WTC11 (cell line): ENCODE results near the gene WWOX. TPM values are rescaled to one million over a fixed set of nuclear protein-coding genes. Genes with fewer than 3 reads are reported as not detected.

Experiments used
- ATAC-seq: fragments of 200-7000 bp; cut with Tn5 transposase; 2 replicates; pipeline ENCODE4 v1.10.0; 2021; ENCODE audit warnings: mild to moderate bottlenecking, moderate library complexity
- CTCF ChIA-PET: fragments of 300-600 bp; sonication (Branson Sonifier 250); formaldehyde crosslinking; loops from one replicate; lab custom pipeline; 2021; ENCODE audit warnings: antibody characterized with exemption; lab: Charles Lee
- POLR2A ChIA-PET: fragments of 350-600 bp; sonication (Branson Sonifier 250); formaldehyde crosslinking; loops from one replicate; lab custom pipeline; 2021; ENCODE audit warnings: antibody characterized with exemption; lab: Charles Lee
- DNase-seq: peaks from one replicate; pipeline ENCODE4 v3.0.0; 2021; ENCODE audit warnings: low spot score
- H3K27ac Mint-ChIP-seq: 2 replicates; pipeline ENCODE4 v1.8.0; 2021; ENCODE audit warnings: mixed read lengths
- H3K27me3 Mint-ChIP-seq: 2 replicates; pipeline ENCODE4 v1.8.0; 2021; ENCODE audit warnings: low read depth, mild to moderate bottlenecking, moderate library complexity, mixed read lengths
- H3K36me3 Mint-ChIP-seq: 2 replicates; pipeline ENCODE4 v1.8.0; 2021; ENCODE audit warnings: mixed read lengths
- H3K4me1 Mint-ChIP-seq: 2 replicates; pipeline ENCODE4 v1.8.0; 2022; ENCODE audit warnings: mixed read lengths
- H3K4me3 Mint-ChIP-seq: 2 replicates; pipeline ENCODE4 v1.8.0; 2021; ENCODE audit warnings: mild to moderate bottlenecking, moderate library complexity, mixed read lengths
- H3K9me3 Mint-ChIP-seq: 2 replicates; pipeline ENCODE4 v1.8.0; 2021; ENCODE audit warnings: mixed read lengths
- CREM ChIP-seq: sonication (generic); formaldehyde crosslinking; IDR thresholded peaks from 2 replicates; pipeline ENCODE4 v1.8.1; 2022; ENCODE audit warnings: mild to moderate bottlenecking, missing genetic modification reagents, moderate library complexity
- E2F1 ChIP-seq: sonication (generic); formaldehyde crosslinking; IDR thresholded peaks from 2 replicates; pipeline ENCODE4 v1.8.0; 2022; ENCODE audit warnings: mild to moderate bottlenecking, missing genetic modification reagents
- E2F5 ChIP-seq: sonication (generic); formaldehyde crosslinking; IDR thresholded peaks from 2 replicates; pipeline ENCODE4 v1.8.1; 2022; ENCODE audit warnings: mild to moderate bottlenecking, moderate library complexity, missing genetic modification reagents
- GTF2I ChIP-seq: fragments of 250-450 bp; sonication (Bioruptor Pico); conservative IDR thresholded peaks from 2 replicates; pipeline ENCODE4 v1.4.0; 2021; ENCODE audit warnings: mild to moderate bottlenecking
- JUN ChIP-seq: sonication (generic); formaldehyde crosslinking; IDR thresholded peaks from 2 replicates; pipeline ENCODE4 v1.8.0; 2023; ENCODE audit warnings: mild to moderate bottlenecking, missing genetic modification reagents
- KAT7 ChIP-seq: sonication (generic); formaldehyde crosslinking; IDR thresholded peaks from 2 replicates; pipeline ENCODE4 v1.8.1; 2023; ENCODE audit warnings: missing genetic modification reagents, mild to moderate bottlenecking, borderline replicate concordance
- MLX ChIP-seq: sonication (generic); formaldehyde crosslinking; IDR thresholded peaks from 2 replicates; pipeline ENCODE4 v1.8.1; 2023; ENCODE audit warnings: mild to moderate bottlenecking, missing genetic modification reagents, moderate library complexity
- OVOL2 ChIP-seq: fragments of 250-450 bp; sonication (Bioruptor Pico); IDR thresholded peaks from 2 replicates; pipeline ENCODE4 v1.9.0; 2021; ENCODE audit warnings: mild to moderate bottlenecking, borderline replicate concordance
- PREB ChIP-seq: sonication (generic); formaldehyde crosslinking; IDR thresholded peaks from 2 replicates; pipeline ENCODE4 v1.8.1; 2022; ENCODE audit warnings: mild to moderate bottlenecking, missing genetic modification reagents, moderate library complexity, borderline replicate concordance
- SMAD4 ChIP-seq: sonication (generic); formaldehyde crosslinking; IDR thresholded peaks from 2 replicates; pipeline ENCODE4 v1.8.0; 2022; ENCODE audit warnings: mild to moderate bottlenecking, missing genetic modification reagents
- TEAD1 ChIP-seq: sonication (generic); formaldehyde crosslinking; IDR thresholded peaks from 2 replicates; pipeline ENCODE4 v1.8.0; 2022; ENCODE audit warnings: mild to moderate bottlenecking, missing genetic modification reagents
- ZBTB43 ChIP-seq: sonication (generic); formaldehyde crosslinking; IDR thresholded peaks from 2 replicates; pipeline ENCODE4 v1.8.1; 2023; ENCODE audit warnings: mild to moderate bottlenecking, missing genetic modification reagents
- ZNF219 ChIP-seq: sonication (generic); formaldehyde crosslinking; IDR thresholded peaks from 2 replicates; pipeline ENCODE4 v1.8.0; 2023; ENCODE audit warnings: missing genetic modification reagents, mild to moderate bottlenecking, borderline replicate concordance
- ZNF232 ChIP-seq: sonication (generic); formaldehyde crosslinking; IDR thresholded peaks from 2 replicates; pipeline ENCODE4 v1.8.0; 2022; ENCODE audit warnings: mild to moderate bottlenecking, missing genetic modification reagents
- ZNF416 ChIP-seq: fragments of 250-450 bp; sonication (Bioruptor Pico); IDR thresholded peaks from 2 replicates; pipeline ENCODE4 v1.9.0; 2021; ENCODE audit warnings: mild to moderate bottlenecking, inconsistent platforms
- ZNF671 ChIP-seq: fragments of 250-450 bp; sonication (Bioruptor Pico); IDR thresholded peaks from 2 replicates; pipeline ENCODE4 v1.8.0; 2021; ENCODE audit warnings: mild to moderate bottlenecking
- total RNA-seq: library from RNA; stranded (reverse); gene quantifications from 3 replicates; pipeline ENCODE4 v1.2.3, GENCODE V29; 2021
- TF ChIP-seq, protein P1 (sequence below): fragments of 250-450 bp; sonication (Bioruptor Pico); IDR thresholded peaks from 2 replicates; pipeline ENCODE4 v1.8.0; 2021; ENCODE audit warnings: mild to moderate bottlenecking
- TF ChIP-seq, protein P2 (sequence below): sonication (generic); formaldehyde crosslinking; IDR thresholded peaks from 2 replicates; pipeline ENCODE4 v1.8.1; 2023; ENCODE audit warnings: mild to moderate bottlenecking, moderate library complexity, missing genetic modification reagents
- TF ChIP-seq, protein P3 (sequence below): fragments of 250-450 bp; sonication (Bioruptor Pico); conservative IDR thresholded peaks from 2 replicates; pipeline ENCODE4 v1.9.0; 2021; ENCODE audit warnings: mild to moderate bottlenecking
- TF ChIP-seq, protein P4 (sequence below): fragments of 250-450 bp; sonication (Bioruptor Pico); IDR thresholded peaks from 2 replicates; pipeline ENCODE4 v1.9.0; 2021; ENCODE audit warnings: mild to moderate bottlenecking
- TF ChIP-seq, protein P5 (sequence below): fragments of 250-450 bp; sonication (Bioruptor Pico); IDR thresholded peaks from 2 replicates; pipeline ENCODE4 v1.9.0; 2021; ENCODE audit warnings: mild to moderate bottlenecking

The WWOX gene
- total RNA-seq, 1 experiment from 2014 or later, result 15.7 TPM

DNA sequence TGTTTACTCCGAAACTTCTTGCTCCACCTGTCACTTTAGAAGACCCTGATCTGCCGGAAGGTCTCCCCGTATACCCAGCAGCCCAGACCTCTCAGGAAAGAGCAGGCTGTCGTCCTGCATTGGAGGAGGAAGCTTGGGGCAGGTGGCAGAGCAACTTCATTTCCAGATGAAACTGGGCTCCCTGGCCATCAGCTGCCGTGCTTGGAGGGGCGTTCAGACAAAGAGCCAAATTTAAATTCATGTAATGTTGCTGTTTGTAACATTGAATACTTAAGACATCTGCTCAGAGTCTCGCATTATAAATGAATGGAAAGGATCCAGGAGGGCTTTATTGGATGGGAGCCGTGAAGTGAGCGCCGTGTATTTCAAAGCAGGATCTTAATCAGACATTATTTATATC, 872.6 kb downstream of the WWOX start:
- Mint-ChIP-seq H3K4me1 (peaks cover 60% of the 10 kb centered on the region), H3K27ac (no peak overlapping the region), H3K4me3 (no peak overlapping the region), H3K36me3 (no peaks in the 10 kb centered on the region), H3K27me3 (no peaks in the 10 kb centered on the region; the same call in 1 of the 2 replicates), H3K9me3 (no peaks in the 10 kb centered on the region; the same call in 1 of the 2 replicates)
- TF ChIP-seq TEAD1 (CRISPR knock-in tag) (no peak), MLX (no peak), CREM (CRISPR knock-in tag) (no peak), ZNF232 (CRISPR knock-in tag) (no peak), KAT7 (no peak), OVOL2 (no peak), E2F1 (CRISPR knock-in tag) (no peak), E2F5 (CRISPR knock-in tag) (no peak), ZNF671 (CRISPR knock-in tag) (no peak), ZBTB43 (CRISPR knock-in tag) (no peak)
- TF ChIP-seq, protein P1, sequence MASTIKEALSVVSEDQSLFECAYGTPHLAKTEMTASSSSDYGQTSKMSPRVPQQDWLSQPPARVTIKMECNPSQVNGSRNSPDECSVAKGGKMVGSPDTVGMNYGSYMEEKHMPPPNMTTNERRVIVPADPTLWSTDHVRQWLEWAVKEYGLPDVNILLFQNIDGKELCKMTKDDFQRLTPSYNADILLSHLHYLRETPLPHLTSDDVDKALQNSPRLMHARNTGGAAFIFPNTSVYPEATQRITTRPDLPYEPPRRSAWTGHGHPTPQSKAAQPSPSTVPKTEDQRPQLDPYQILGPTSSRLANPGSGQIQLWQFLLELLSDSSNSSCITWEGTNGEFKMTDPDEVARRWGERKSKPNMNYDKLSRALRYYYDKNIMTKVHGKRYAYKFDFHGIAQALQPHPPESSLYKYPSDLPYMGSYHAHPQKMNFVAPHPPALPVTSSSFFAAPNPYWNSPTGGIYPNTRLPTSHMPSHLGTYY, result no peak
- TF ChIP-seq, protein P2, sequence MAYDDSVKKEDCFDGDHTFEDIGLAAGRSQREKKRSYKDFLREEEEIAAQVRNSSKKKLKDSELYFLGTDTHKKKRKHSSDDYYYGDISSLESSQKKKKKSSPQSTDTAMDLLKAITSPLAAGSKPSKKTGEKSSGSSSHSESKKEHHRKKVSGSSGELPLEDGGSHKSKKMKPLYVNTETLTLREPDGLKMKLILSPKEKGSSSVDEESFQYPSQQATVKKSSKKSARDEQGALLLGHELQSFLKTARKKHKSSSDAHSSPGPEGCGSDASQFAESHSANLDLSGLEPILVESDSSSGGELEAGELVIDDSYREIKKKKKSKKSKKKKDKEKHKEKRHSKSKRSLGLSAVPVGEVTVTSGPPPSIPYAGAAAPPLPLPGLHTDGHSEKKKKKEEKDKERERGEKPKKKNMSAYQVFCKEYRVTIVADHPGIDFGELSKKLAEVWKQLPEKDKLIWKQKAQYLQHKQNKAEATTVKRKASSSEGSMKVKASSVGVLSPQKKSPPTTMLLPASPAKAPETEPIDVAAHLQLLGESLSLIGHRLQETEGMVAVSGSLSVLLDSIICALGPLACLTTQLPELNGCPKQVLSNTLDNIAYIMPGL (CRISPR knock-in tag), result no peak
- TF ChIP-seq, protein P3, sequence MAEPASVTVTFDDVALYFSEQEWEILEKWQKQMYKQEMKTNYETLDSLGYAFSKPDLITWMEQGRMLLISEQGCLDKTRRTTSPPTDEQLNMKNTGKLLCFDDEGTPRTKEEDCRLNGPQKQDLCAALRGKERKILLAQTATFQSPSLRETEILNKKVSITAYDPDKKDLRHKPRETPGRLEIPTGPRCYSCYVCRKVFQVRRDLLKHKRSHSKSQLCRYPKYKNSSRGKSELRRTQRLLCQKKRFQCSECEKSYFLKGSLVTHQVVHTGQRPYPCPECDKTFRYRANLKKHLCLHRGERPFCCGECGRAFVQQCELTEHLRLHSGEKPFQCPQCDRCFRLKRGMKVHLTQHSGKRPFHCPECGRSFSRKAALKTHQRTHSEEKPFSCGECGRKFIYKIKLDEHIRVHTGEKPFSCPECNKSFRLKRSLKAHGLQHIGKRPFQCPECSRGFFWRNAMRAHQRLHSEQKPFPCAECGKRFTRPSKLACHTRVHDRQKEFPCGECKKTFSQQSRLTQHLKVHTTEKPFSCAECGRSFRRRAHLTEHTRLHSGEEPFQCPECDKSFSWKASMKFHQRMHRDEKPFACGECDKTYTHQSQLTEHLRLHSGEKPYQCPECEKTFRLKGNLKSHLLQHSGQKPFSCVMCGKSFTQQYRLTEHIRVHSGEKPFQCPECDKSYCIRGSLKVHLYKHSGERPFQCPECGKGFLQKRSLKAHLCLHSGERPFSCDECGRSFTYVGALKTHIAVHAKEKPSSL (CRISPR knock-in tag), result no peak
- CTCF ChIA-PET, result interaction anchor here (0.7 kb wide), 1 partner anchor 27 kb away, joined by 4 read pairs; no protein-coding TSS in a partner anchor
- DNase-seq, result no peak
- POLR2A ChIA-PET, result no interaction called here
- ATAC-seq, result no peak

DNA sequence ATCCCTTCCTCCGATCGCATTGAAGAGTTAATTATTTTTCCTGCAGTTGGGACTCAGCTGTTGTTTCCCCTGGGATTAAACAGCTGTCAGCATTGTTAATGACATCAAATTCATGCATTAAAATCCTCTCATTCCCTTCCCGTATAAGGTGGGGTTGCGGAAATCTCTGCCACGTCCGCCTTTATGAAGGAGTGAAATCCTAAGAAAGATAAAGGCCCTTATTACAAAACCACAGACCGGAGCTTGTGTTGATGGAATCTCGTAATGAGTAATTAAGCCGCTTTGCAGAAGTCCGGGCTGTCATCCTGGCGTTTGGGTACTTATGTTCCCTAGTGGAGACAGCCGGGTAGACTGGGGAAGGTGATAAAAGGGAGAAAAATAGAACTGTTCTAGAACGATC, 873.5 kb downstream of the WWOX start:
- no peak for DNase-seq
- ChIA-PET POLR2A (no interaction called here), CTCF (interaction anchor here (0.7 kb wide), 1 partner anchor 969 kb away, joined by 3 read pairs; no protein-coding TSS in a partner anchor)
- no peaks in the 10 kb centered on the region; the same call in 1 of the 2 replicates for H3K9me3 Mint-ChIP-seq
- no peak overlapping the region for H3K27ac Mint-ChIP-seq
- ATAC-seq, result no peak
- no peak overlapping the region for H3K4me3 Mint-ChIP-seq
- H3K36me3 Mint-ChIP-seq, result no peaks in the 10 kb centered on the region
- H3K27me3 Mint-ChIP-seq, result no peaks in the 10 kb centered on the region; the same call in 1 of the 2 replicates
- peaks cover 57% of the 10 kb centered on the region for H3K4me1 Mint-ChIP-seq
- no peak for TF ChIP-seq JUN (CRISPR knock-in tag)
- TF ChIP-seq SMAD4 (CRISPR knock-in tag), result no peak
- TF ChIP-seq ZNF416 (CRISPR knock-in tag), result no peak
- no peak for TF ChIP-seq GTF2I (CRISPR knock-in tag)
- TF ChIP-seq, protein P4, sequence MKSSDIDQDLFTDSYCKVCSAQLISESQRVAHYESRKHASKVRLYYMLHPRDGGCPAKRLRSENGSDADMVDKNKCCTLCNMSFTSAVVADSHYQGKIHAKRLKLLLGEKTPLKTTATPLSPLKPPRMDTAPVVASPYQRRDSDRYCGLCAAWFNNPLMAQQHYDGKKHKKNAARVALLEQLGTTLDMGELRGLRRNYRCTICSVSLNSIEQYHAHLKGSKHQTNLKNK (CRISPR knock-in tag), result no peak
- TF ChIP-seq PREB (CRISPR knock-in tag), result no peak
- TF ChIP-seq ZNF219 (CRISPR knock-in tag), result no peak
- no peak for TF ChIP-seq ZNF232 (CRISPR knock-in tag)
- TF ChIP-seq, protein P5, sequence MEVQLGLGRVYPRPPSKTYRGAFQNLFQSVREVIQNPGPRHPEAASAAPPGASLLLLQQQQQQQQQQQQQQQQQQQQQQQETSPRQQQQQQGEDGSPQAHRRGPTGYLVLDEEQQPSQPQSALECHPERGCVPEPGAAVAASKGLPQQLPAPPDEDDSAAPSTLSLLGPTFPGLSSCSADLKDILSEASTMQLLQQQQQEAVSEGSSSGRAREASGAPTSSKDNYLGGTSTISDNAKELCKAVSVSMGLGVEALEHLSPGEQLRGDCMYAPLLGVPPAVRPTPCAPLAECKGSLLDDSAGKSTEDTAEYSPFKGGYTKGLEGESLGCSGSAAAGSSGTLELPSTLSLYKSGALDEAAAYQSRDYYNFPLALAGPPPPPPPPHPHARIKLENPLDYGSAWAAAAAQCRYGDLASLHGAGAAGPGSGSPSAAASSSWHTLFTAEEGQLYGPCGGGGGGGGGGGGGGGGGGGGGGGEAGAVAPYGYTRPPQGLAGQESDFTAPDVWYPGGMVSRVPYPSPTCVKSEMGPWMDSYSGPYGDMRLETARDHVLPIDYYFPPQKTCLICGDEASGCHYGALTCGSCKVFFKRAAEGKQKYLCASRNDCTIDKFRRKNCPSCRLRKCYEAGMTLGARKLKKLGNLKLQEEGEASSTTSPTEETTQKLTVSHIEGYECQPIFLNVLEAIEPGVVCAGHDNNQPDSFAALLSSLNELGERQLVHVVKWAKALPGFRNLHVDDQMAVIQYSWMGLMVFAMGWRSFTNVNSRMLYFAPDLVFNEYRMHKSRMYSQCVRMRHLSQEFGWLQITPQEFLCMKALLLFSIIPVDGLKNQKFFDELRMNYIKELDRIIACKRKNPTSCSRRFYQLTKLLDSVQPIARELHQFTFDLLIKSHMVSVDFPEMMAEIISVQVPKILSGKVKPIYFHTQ (CRISPR knock-in tag), result no peak
